Panc1 (cell line): ENCODE results near the gene PDE4A. TPM values are rescaled to one million over a fixed set of nuclear protein-coding genes. Genes with fewer than 3 reads are reported as not detected.
A peak's percentile ranks its signal among the peaks of the same experiment; 100 is the strongest.

ENCODE experiments used
- ATAC-seq: fragments of 200-7000 bp; cut with Tn5 transposase; 2 replicates; pipeline ENCODE4 v1.9.1; 2020; ENCODE audit warnings: mild to moderate bottlenecking, moderate library complexity
- BruUV-seq: library from RNA; stranded (reverse); fragments of 400-500 nt; replicated peaks from 2 replicates; lab custom pipeline; 2021; lab: Mats Ljungman, UMichigan
- CTCF ChIA-PET: fragments of 300-600 bp; sonication (Branson Sonifier 250); formaldehyde crosslinking; loops from one replicate; lab custom pipeline; 2022; ENCODE audit warnings: antibody characterized with exemption; lab: Charles Lee
- POLR2A ChIA-PET: fragments of 300-600 bp; sonication (Branson Sonifier 250); formaldehyde crosslinking; loops from one replicate; lab custom pipeline; 2022; ENCODE audit warnings: antibody characterized with exemption; lab: Charles Lee
- DNase-seq: peaks from one replicate; pipeline ENCODE4 v3.0.0-alpha.2; 2010; ENCODE audit warnings: low read depth, low spot score
- H3K27ac ChIP-seq: 2 replicates; pipeline ENCODE4 v1.5.1; 2011; ENCODE audit warnings: mild to moderate bottlenecking, low read length, inconsistent platforms
- H3K27me3 ChIP-seq: fragments of 200-500 bp; sonication (Bioruptor generic); 2 replicates; pipeline ENCODE4 v1.6.0; 2014; ENCODE audit warnings: low read length, inconsistent platforms; ENCODE audit not compliant: control insufficient read depth, insufficient read depth
- H3K36me3 ChIP-seq: fragments of 200-500 bp; sonication (Bioruptor generic); 2 replicates; pipeline ENCODE4 v1.5.1; 2014; ENCODE audit warnings: inconsistent platforms, mild to moderate bottlenecking, low read length, moderate library complexity; ENCODE audit not compliant: control insufficient read depth, insufficient read depth
- H3K4me1 ChIP-seq: 2 replicates; pipeline ENCODE4 v1.5.1; 2011; ENCODE audit warnings: inconsistent platforms, mild to moderate bottlenecking, low read length, moderate library complexity; ENCODE audit not compliant: control insufficient read depth, insufficient read depth
- H3K4me3 ChIP-seq, 2 experiments: 2 replicates each; pipeline ENCODE4 v1.5.1; 2011 to 2012; ENCODE audit warnings: low read depth in 2 of 2, low read length in 2 of 2, mild to moderate bottlenecking in 2 of 2, inconsistent platforms in 1 of 2, moderate library complexity in 1 of 2
- H3K9me3 ChIP-seq: fragments of 200-500 bp; sonication (Bioruptor generic); 2 replicates; pipeline ENCODE4 v1.5.1; 2014; ENCODE audit warnings: low read depth, mild to moderate bottlenecking, inconsistent platforms, low read length, moderate library complexity; ENCODE audit not compliant: control insufficient read depth, insufficient read depth
- CTCF ChIP-seq: fragments of 450-650 bp; IDR thresholded peaks from 2 replicates; pipeline ENCODE4 v1.5.1; 2017; ENCODE audit warnings: mild to moderate bottlenecking
- POLR2AphosphoS5 ChIP-seq: IDR thresholded peaks from 2 replicates; pipeline ENCODE4 v1.6.1; 2012; ENCODE audit warnings: mild to moderate bottlenecking, low read depth, low read length, moderate library complexity
- REST ChIP-seq, 2 experiments: IDR thresholded peaks; 2 replicates each; pipeline ENCODE4 v1.6.1; 2011 to 2012; ENCODE audit warnings: low read depth in 2 of 2, control low read depth in 1 of 2, low read length in 1 of 2, mild to moderate bottlenecking in 1 of 2, moderate library complexity in 1 of 2; ENCODE audit not compliant: insufficient read depth in 1 of 2
- SIN3A ChIP-seq: IDR thresholded peaks from 2 replicates; pipeline ENCODE4 v1.6.1; 2012; ENCODE audit warnings: low read depth, mild to moderate bottlenecking, low read length, moderate library complexity, borderline replicate concordance; ENCODE audit not compliant: insufficient read depth
- TCF7L2 ChIP-seq: IDR thresholded peaks from 2 replicates; pipeline ENCODE4 v1.6.1; 2011; ENCODE audit warnings: mild to moderate bottlenecking, low read depth, low read length, inconsistent platforms
- in situ Hi-C: cut with HindIII; loops from 2 replicates; pipeline ENCODE4 v1.10.0; 2016; ENCODE audit warnings: low sequenced_read_pairs, low pct_unique_long_range_greater_than_20kb
- intact Hi-C: fragments of 100-400 bp; cut with micrococcal nuclease; formaldehyde crosslinking; loops from one replicate; pipeline ENCODE4 v1.10.0; 2022; ENCODE audit not compliant: unreplicated experiment
- total RNA-seq: library from RNA; stranded (reverse); gene quantifications from one replicate; pipeline ENCODE4 v1.2.1, GENCODE V29; 2021; ENCODE audit not compliant: unreplicated experiment

PDE4A gene
- total RNA-seq, 1 experiment from 2014 or later, result 25.8 TPM

- H3K36me3 ChIP-seq, result peaks cover 7% of the 10 kb centered on the region; the same call in 1 of the 2 replicates
- TF ChIP-seq CTCF, result no peak
- TF ChIP-seq REST (IDR thresholded peaks at IDR 0.05; ENCODE audit: insufficient read depth in 1 of 2, low read depth in 2 of 2, low read length in 1 of 2), result no peak
- TF ChIP-seq TCF7L2, result no peak
- no peak for TF ChIP-seq SIN3A
- no peak for TF ChIP-seq POLR2AphosphoS5
- H3K9me3 ChIP-seq, result no peaks in the 10 kb centered on the region
- intact Hi-C loops, result no loop called here
- CTCF ChIA-PET, result interaction anchor here (0.5 to 2.0 kb wide), 2 partner anchors 133 to 973 kb away, joined by 3 to 5 read pairs; no protein-coding TSS in a partner anchor
- no TSS peak for BruUV-seq
- POLR2A ChIA-PET, result no interaction called here
- H3K27ac ChIP-seq, result no peak overlapping the region
- H3K27me3 ChIP-seq, result no peaks in the 10 kb centered on the region
- DNase-seq, result no peak
- in situ Hi-C loops, result no loop called here
- no peaks in the 10 kb centered on the region for H3K4me1 ChIP-seq
- no peak for ATAC-seq
- no peak overlapping the region for H3K4me3 ChIP-seq
These were observed 27.2 kb upstream of the PDE4A start for GRCh38 chr19:10393137-10393536.

GRCh38 chr19:10395003-10395402 is 25.3 kb upstream of the PDE4A start:
- Histone ChIP-seq H3K4me1 (no peaks in the 10 kb centered on the region), H3K27ac (no peak overlapping the region), H3K9me3 (no peaks in the 10 kb centered on the region), H3K36me3 (peaks cover 7% of the 10 kb centered on the region; the same call in 1 of the 2 replicates), H3K27me3 (no peaks in the 10 kb centered on the region), H3K4me3 (no peak overlapping the region)
- TF ChIP-seq REST (IDR thresholded peaks at IDR 0.05; ENCODE audit: insufficient read depth in 1 of 2, low read depth in 2 of 2, low read length in 1 of 2) (no peak), CTCF (no peak), TCF7L2 (no peak), SIN3A (no peak), POLR2AphosphoS5 (no peak)
- intact Hi-C loops (no loop called here), in situ Hi-C loops (no loop called here)
- ChIA-PET CTCF (interaction anchor here (0.6 kb wide), 1 partner anchor 160 kb away, joined by 4 read pairs; no protein-coding TSS in a partner anchor), POLR2A (no interaction called here)
- BruUV-seq, result TSS peak; percentile 73
- DNase-seq, result no peak
- ATAC-seq, result no peak
